Activated CD4-positive, alpha-beta T cell treated with anti-CD3 and anti-CD28 coated beads for 24 hours (primary cell): Measurements from ENCODE around the gene CCDC57.

Source experiments
- DNase-seq, 2 donors: peaks; one replicate each; pipeline ENCODE4 v3.0.0-alpha.2; 2020; ENCODE audit warnings: low read depth in 2 of 2

Gene CCDC57

GRCh38 chr17:82235056-82235774 lies 22.6 kb upstream of the CCDC57 start:
- DNase-seq: no peak

GRCh38 chr17:82234211-82235055 lies 21.8 kb upstream of the CCDC57 start:
- no peak for DNase-seq

- no peak for DNase-seq
Observed at GRCh38 chr17:82232876-82233785, 20.5 kb upstream of the CCDC57 start.

GRCh38 chr17:82232322-82232820 lies 19.7 kb upstream of the CCDC57 start:
- DNase-seq: no peak

GRCh38 chr17:82231562-82232321 lies 19.1 kb upstream of the CCDC57 start:
- DNase-seq: no peak

- no peak for DNase-seq
Observed at GRCh38 chr17:82231312-82231561, 18.6 kb upstream of the CCDC57 start.

GRCh38 chr17:82230609-82231311 lies 18.1 kb upstream of the CCDC57 start:
- DNase-seq: peak in 1 of 2 donors; percentile 43

GRCh38 chr17:82229698-82230608 lies 17.3 kb upstream of the CCDC57 start:
- DNase-seq: no peak

GRCh38 chr17:82228842-82229697 lies 16.4 kb upstream of the CCDC57 start, which contains the start of gene SLC16A3:
Gene SLC16A3 (plus strand): TSS chr17:82229042. CDS start chr17:82236009, 6,967 bp downstream.
- peak in 1 of 2 donors; percentile 43 for DNase-seq

- no peak for DNase-seq
Observed at GRCh38 chr17:82228278-82228841, 15.7 kb upstream of the CCDC57 start.

GRCh38 chr17:82227629-82228277 lies 15.1 kb upstream of the CCDC57 start:
- DNase-seq: no peak

GRCh38 chr17:82226809-82227628 lies 14.4 kb upstream of the CCDC57 start:
- DNase-seq: no peak

- DNase-seq: no peak
Observed at GRCh38 chr17:82226146-82226808, 13.6 kb upstream of the CCDC57 start.

GRCh38 chr17:82225368-82226029 lies 12.9 kb upstream of the CCDC57 start:
- DNase-seq: no peak

- no peak for DNase-seq
Observed at GRCh38 chr17:82224666-82225065, 12.0 kb upstream of the CCDC57 start.

GRCh38 chr17:82223517-82223916 lies 10.9 kb upstream of the CCDC57 start:
- DNase-seq: no peak
